Neural cell (in vitro differentiated cells): ENCODE measurements around the gene TMC1.

Experiments used
- CTCF ChIP-seq: fragments of 450-650 bp; IDR thresholded peaks from 2 replicates; pipeline ENCODE4 v1.5.1; 2014; ENCODE audit warnings: antibody characterized with exemption, mild to moderate bottlenecking, moderate library complexity; ENCODE audit not compliant: poor library complexity, severe bottlenecking
- EP300 ChIP-seq: fragments of 450-650 bp; conservative IDR thresholded peaks from 2 replicates; pipeline ENCODE4 v1.6.1; 2014; ENCODE audit warnings: antibody characterized with exemption, mild to moderate bottlenecking, moderate library complexity; ENCODE audit not compliant: poor library complexity, severe bottlenecking
- TAF1 ChIP-seq: IDR thresholded peaks from 2 replicates; pipeline ENCODE4 v1.6.1; 2012; ENCODE audit warnings: low read depth

GRCh38 chr9:72872718-72873117 is 351.3 kb downstream of the TMC1 start:
- TF ChIP-seq CTCF, result no peak
- TF ChIP-seq EP300, result no peak
- TF ChIP-seq TAF1, result no peak
